ENCODE results near the gene CPO.

The CPO gene

GRCh38 chr2:206974551-206974950, 35.2 kb downstream of the CPO start:
- no peak for DNase-seq (ENCODE audit: low spot score)

DNA sequence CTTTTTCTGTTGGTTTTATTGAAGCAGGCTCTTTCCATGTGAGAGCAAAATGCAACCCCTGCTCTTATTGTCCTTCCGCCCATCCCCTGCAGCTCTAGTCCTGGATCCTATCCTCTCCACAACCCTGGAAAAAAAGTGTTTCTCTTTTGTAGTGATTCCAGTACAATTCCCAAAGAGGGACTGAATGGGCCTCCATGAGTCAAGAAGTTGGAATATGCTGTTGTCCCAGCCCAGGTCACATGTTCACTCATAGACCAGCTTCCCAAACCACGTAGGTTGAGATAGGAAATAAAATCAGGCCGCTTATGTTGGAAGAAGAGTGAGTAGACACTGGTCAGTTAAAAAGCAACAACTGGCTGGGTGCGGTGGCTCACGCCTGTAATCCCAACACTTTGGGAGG, 39.4 kb downstream of the CPO start:
- DNase-seq (ENCODE audit: low spot score) = no peak

DNA sequence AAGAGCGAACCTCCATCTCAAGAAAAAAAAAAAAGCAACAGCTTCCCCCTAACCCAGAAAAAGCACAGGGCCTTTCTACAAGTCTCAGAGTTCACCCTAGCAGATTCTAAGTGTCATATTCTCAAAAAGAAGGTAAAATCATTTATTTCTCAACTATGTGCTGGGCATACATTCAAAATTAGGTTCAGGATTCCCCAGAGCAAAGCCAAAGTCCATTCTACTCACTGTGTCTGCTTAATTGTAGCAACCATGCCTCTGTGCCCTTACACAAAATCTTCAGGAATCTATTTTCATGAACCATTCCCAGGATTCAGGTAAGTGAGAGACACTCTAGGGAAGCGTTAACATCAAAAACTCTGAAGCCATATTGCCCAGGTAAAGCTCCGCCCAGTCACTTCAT, 40.0 kb downstream of the CPO start:
- no peak for DNase-seq (ENCODE audit: low spot score)

GRCh38 chr2:206979922-206980321, 40.6 kb downstream of the CPO start:
- DNase-seq (ENCODE audit: low spot score) = no peak

DNA sequence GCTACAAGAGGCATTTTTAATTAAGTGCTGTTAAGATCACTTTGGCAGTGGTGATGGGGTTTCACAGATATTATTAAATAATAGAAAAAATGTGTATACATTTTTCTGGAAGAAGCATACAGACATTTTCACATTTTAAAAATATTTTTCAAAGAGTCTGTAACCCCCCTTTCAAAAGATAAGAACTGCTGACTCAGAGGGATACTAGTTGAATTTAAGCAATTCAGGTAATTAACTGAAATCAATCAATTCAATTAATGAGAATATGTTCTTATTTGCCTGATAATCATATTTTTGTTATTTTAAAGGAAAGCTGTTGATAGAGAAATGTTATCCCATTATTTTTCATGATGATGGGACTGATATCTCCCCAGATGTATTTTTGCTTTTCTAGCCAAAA, 41.1 kb downstream of the CPO start:
- DNase-seq (ENCODE audit: low spot score) = no peak

- no peak for DNase-seq (ENCODE audit: low spot score)
Measured at GRCh38 chr2:206981086-206981674, 41.9 kb downstream of the CPO start.

- peak; percentile 84 for DNase-seq (ENCODE audit: low spot score)
Measured at GRCh38 chr2:206981739-206982340, 42.5 kb downstream of the CPO start.

GRCh38 chr2:206982360-206982955, 43.1 kb downstream of the CPO start:
- no peak for DNase-seq (ENCODE audit: low spot score)

DNA sequence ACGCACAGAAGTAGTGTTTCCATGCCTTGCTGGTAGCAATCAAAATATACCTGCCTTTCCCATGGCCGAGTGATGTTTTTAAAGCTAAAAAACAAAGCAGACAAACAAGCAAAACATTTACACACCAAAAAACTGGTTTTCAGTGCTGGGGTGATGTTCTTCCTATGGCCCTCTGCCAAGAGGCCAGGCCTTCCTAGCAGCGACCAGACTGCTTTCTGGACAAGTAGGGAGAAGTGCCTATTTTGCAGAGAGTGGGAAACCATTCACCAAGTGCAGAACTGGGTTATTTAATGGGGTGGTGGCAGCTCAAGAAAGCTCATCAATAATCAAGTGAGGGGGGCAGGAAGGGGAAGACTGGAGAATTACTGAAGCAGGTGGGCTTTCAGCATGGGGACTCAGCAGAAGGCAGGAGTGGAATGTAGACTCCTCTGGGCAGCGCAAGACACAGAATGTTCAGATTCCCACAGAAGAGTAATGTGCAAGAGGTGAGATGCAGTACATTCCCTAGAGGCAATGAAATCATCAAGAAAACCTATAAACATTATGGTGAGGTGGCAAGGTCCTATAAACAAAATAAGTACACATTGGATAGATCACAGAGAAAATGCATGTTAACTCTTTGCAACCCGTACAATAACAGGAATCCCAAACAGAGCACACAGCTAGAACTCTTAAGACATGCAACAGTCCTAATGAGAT, 44.0 kb downstream of the CPO start:
- no peak for DNase-seq (ENCODE audit: low spot score)

- no peak for DNase-seq (ENCODE audit: low spot score)
Measured at GRCh38 chr2:206984206-206984605, 44.9 kb downstream of the CPO start.

GRCh38 chr2:206986943-206987342, 47.6 kb downstream of the CPO start:
- no peak for DNase-seq (ENCODE audit: low spot score)

DNA sequence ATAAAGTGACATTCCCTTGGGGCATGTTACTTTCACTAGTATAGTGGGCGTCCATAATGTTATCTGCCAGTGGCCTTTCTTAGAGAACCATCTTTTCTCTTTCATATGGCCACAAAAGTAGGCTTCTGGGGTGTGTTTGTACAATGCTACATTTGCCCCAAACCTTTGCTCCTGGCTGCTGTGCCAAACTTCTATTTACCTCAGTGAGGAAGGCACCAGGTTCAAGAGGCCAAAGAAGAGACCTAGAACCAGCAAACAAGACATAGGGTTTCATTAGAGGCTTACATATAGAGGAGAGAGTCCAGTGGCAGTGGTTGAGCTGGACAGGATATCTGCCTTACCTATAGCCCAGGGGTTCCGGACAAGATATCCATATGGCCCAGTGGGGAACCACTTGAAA, 48.5 kb downstream of the CPO start:
- DNase-seq (ENCODE audit: low spot score) = no peak

GRCh38 chr2:206988884-206989283, 49.6 kb downstream of the CPO start:
- DNase-seq (ENCODE audit: low spot score) = no peak

GRCh38 chr2:206989311-206989710, 50.0 kb downstream of the CPO start:
- no peak for DNase-seq (ENCODE audit: low spot score)

DNA sequence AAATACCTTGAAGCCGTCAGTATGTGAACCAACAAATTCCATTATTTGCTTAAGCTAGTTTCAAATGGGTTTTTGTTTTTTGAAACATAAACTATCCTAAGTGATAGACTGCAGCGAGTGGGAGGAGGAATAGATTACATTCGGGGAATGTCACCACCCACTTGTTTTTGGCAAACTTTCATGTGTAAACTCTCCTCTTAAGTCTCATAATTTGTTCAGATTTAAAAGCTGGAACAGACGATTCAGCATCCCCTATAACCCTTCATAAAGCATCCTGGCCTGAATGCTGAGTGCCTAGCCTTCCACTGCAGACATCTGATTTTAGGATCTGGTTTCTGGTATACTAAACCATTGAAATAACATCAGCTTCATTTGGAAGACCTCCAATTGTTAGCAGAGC, 51.0 kb downstream of the CPO start:
- DNase-seq (ENCODE audit: low spot score) = no peak

- DNase-seq (ENCODE audit: low spot score) = no peak
Measured at GRCh38 chr2:206991070-206991469, 51.8 kb downstream of the CPO start.

DNA sequence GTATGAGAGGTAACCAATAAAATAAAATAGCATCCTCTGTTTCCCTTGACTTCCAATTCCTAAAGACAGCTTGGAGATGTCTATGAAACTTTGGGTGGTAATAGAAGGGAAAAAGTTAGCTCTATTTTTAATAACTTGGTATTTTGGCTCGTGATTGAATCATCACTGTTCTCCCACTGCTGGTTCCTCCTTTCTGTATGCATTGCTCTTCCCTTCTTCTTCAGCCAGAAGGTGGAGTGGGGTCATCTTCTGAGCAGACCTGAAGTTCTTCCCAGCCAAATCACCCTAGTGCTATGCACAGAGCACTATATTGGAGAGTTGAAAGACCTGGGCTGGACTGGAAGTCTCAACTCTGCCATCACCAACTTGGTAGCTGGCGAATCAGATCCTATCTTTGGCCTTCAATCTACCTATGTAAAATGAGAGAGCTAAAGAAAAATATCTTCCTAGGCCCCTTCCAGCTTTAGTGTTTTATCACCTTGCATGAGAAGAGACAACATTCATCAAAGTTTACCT, 54.1 kb downstream of the CPO start:
- no peak for DNase-seq (ENCODE audit: low spot score)

- DNase-seq (ENCODE audit: low spot score) = no peak
Measured at GRCh38 chr2:206993964-206994363, 54.6 kb downstream of the CPO start.

DNA sequence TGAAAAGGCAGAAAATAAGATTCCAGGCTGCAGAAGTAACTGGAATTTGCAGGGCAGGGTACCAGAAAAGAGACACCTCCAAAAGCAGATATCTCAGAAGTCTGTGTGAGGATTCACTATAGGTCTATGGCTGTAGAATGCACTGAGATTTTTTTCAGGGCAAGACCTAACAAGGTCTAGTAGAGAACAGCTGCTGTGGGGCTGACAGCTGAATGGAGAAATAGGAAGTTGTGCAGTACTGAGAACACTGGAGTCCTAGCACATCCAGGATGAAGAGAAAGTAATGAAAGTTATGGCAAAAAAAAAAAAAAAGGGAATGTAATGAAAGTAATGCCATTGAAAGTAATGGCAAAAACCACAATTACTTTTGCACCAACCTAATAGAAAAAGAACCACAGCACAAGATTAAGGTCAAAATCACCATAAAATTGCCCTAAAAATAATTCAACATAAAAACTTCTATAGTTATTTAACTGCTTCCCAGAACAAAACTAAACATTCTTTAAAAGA, 57.3 kb downstream of the CPO start:
- DNase-seq (ENCODE audit: low spot score) = no peak

DNA sequence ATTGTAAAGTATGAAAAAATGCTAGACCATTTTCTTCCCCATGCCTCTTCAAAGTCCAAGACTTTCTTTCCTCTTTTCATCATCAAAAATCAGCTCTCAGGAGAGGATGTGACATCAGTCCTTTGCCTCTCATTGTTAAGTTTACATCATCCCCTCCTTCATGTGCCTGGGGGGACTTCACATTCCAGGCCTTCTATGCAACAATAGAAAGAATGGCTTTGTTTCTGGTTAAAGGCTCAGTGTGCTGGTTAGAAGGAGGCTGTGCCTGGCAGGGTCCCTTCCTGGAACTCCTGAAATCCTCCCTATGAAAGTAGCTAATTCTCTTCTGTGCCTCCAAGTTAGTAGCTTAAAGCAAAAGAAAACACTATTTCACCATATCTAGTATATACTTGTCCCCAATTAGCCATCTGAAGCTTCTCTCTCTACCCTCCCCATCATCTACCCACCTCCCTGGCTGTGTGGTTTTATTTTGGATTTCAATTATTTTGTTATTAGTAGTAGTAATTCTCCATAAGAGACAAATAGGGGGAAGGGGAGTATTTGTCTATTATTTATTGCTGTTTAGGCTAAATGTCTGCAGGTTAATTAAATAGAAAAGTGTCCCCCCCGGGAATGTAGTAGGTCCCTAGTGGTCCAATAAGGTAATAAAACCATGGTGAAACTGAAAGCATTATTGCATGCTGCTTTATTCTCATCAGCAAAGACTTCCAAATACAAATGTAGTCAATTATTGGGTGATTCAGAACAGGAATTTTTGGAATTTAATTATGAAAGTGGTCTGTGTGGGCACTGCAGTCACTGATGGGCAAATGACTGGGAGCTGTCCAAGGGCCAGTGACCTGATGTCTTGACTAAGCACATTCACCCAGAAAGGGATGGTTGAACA, 69.0 kb downstream of the CPO start:
- DNase-seq (ENCODE audit: low spot score) = no peak

DNA sequence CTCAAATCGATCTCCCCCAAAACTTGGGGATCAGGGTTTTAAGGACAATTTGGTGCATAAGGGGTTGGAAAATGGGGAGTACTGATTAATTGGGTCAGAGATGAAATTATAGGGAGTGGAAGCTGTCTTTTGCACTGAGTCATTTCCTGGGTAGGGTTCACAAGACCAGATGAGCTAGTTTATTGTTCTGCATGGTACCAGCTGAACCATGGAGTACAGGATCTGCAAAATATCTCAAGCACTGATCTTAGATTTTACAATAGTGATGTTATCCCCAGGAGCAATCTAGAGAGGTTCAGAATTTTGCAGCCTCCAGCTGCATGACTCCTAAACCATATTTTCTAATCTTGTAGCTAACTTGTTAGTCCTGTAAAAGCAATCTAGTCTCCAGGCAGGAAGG, 73.1 kb downstream of the CPO start:
- DNase-seq (ENCODE audit: low spot score) = no peak

DNA sequence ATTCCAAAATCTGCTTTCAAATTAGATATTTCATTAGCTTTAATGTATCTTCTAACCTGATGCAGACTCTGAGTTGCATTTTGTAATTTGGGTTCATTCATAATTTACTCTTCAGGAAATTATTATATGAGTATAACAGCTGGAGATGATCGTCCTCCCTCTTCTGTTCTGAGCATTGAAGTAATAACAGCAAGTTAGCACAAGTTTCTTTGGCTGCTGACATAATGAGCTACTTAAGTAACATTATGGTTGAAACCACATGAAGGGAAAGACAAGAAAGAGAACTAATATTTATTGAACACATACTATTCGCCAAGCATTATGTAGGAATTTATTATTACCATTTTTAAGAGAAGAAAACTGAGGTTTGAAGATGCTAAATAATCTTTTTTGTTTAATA, 75.1 kb downstream of the CPO start:
- DNase-seq (ENCODE audit: low spot score) = no peak

Data from left forelimb (tissue), 1 donor.